ENCODE measurements around the gene ADI1. TPM values are rescaled to one million over a fixed set of nuclear protein-coding genes. Genes with fewer than 3 reads are reported as not detected.

ADI1 gene, protein sequence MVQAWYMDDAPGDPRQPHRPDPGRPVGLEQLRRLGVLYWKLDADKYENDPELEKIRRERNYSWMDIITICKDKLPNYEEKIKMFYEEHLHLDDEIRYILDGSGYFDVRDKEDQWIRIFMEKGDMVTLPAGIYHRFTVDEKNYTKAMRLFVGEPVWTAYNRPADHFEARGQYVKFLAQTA
- 29.4 and 33.0 TPM in 2 replicates for total RNA-seq

GRCh38 chr2:3519255-3520205 is at the start of gene ADI1:
ADI1 (minus strand) TSS chr2:3519531; CDS start chr2:3519487, 44 bp downstream.

DNA sequence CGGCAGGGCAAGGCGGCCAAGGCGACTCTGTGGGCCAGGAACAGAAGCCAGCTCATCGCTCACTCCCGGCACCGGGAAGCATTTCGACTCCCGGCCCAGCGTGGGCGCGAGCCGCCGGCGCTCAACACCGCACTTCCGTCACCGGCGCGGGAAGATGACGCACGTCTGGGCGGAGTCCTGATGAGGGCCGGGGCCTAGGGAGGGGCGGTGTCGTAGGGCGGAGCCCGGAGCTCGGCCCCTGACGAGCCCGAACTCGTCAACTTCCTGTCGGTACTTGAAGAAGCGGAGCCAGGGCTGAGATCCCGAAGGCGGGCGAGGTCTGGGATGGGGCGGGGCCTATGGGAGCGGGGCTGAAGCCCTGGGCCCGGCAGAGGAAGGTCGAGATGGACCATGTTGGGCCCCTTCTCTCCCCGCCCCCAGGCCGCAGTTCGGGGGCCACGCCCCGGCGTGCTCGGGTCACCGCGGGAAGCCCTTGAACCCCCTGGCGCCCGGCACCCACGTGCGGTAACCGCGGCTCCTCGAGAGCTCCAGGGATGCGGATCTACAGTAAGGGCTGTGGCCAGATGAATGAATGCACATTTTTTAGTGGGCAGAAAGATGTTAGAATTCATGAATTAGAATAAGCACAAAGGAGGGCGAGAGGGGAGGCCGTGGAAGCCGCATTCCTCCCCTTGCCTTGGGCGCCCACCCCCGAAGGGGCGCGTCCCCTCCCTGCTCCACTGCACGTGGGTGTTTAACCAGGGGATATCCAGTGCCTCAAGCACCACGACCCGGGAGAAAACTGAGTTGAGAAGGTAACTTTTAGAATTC is 39.1 kb upstream of the ADI1 start, which contains the start of gene RNASEH1:
RNASEH1 (minus strand) TSS at position 129 of the 810 bp plus-strand sequence; CDS start at position 56, 73 bp downstream.

Other genes starting within 250 kb of the ADI1 start
- gene EIPR1, start 141.7 kb downstream of the ADI1 start, total RNA-seq = 24.8 and 27.6 TPM in 2 replicates
- 59.1 and 73.7 TPM in 2 replicates for gene TRAPPC12, start 139.8 kb downstream of the ADI1 start, total RNA-seq
- 26.5 and 27.6 TPM in 2 replicates for gene RNASEH1, start 38.8 kb upstream of the ADI1 start, total RNA-seq
- gene RPS7, start 55.7 kb upstream of the ADI1 start, total RNA-seq = 1,000 and 1,468 TPM in 2 replicates
- 0.16 TPM in 1 of 2 replicates, not detected in the other for gene COLEC11, start 75.6 kb upstream of the ADI1 start, total RNA-seq
- not detected in 2 replicates for gene ALLC, start 138.7 kb upstream of the ADI1 start, total RNA-seq
- not detected in 2 replicates for gene DCDC2C, start 184.0 kb upstream of the ADI1 start, total RNA-seq

Data from hair follicle dermal papilla cell (primary cell).